SK-N-MC (cell line): ENCODE results near the gene TYK2.
"Not testable (repeated sequence)": the region's sequence is repeated elsewhere in the genome, so short reads cannot be mapped to it uniquely, and the experiment has no call there.

Experiments
- DNase-seq: peaks from one replicate; pipeline ENCODE4 v3.0.0-alpha.2; 2011; ENCODE audit warnings: low read depth, low spot score
- H3K27ac ChIP-seq: fragments of 200-600 bp; sonication (generic); 2 replicates; pipeline ENCODE4 v1.5.1; 2016; ENCODE audit warnings: mixed run types
- H3K36me3 ChIP-seq: fragments of 200-600 bp; sonication (generic); 2 replicates; pipeline ENCODE4 v1.6.1; 2017; ENCODE audit warnings: antibody characterized with exemption, low read length, mixed read lengths; ENCODE audit not compliant: insufficient read depth
- H3K4me3 ChIP-seq: fragments of 200-600 bp; sonication (generic); 2 replicates; pipeline ENCODE4 v1.5.1; 2016
- H3K9ac ChIP-seq: fragments of 200-600 bp; sonication (generic); 2 replicates; pipeline ENCODE4 v1.8.0; 2017; ENCODE audit warnings: mixed run types, mixed read lengths; ENCODE audit not compliant: insufficient read length
- H3K9me3 ChIP-seq: fragments of 200-600 bp; sonication (generic); 2 replicates; pipeline ENCODE4 v1.6.1; 2017; ENCODE audit warnings: low read depth, mild to moderate bottlenecking, antibody characterized with exemption, low read length, moderate library complexity, mixed read lengths
- EZH2 ChIP-seq: fragments of 200-600 bp; sonication (generic); IDR thresholded peaks from one replicate; pipeline ENCODE4 v1.6.1; 2017; ENCODE audit warnings: antibody characterized with exemption
- FOXP2 ChIP-seq: optimal IDR thresholded peaks from 2 replicates; pipeline ENCODE3; 2011; ENCODE audit warnings: mild to moderate bottlenecking, moderate library complexity; ENCODE audit not compliant: insufficient read depth; ENCODE audit errors: extremely low read length, control extremely low read depth
- POLR2AphosphoS5 ChIP-seq: IDR thresholded peaks from 2 replicates; pipeline ENCODE4 v1.6.1; 2012; ENCODE audit warnings: mild to moderate bottlenecking, low read depth, low read length, borderline replicate concordance

TYK2 gene

GRCh38 chr19:10353793-10354391 lies 26.5 kb downstream of the TYK2 start:
- Histone ChIP-seq H3K27ac (no peak overlapping the region), H3K4me3 (no peak overlapping the region), H3K36me3 (peaks cover 19% of the 10 kb centered on the region; the same call in 1 of the 2 replicates), H3K9me3 (no peaks in the 10 kb centered on the region), H3K9ac (no peak overlapping the region)
- no peak for DNase-seq
- TF ChIP-seq EZH2 (no peak), FOXP2 (no peak), POLR2AphosphoS5 (no peak)

- Histone ChIP-seq H3K9ac (no peak overlapping the region), H3K4me3 (no peak overlapping the region), H3K27ac (no peak overlapping the region), H3K9me3 (no peaks in the 10 kb centered on the region), H3K36me3 (peaks cover 19% of the 10 kb centered on the region; the same call in 1 of the 2 replicates)
- no peak for DNase-seq
- no peak for TF ChIP-seq POLR2AphosphoS5
- TF ChIP-seq EZH2 = no peak
- no peak for TF ChIP-seq FOXP2
These were observed 27.4 kb downstream of the TYK2 start for GRCh38 chr19:10352764-10353671.

GRCh38 chr19:10346509-10346908 lies 33.9 kb downstream of the TYK2 start:
- H3K9ac ChIP-seq = no peak overlapping the region

GRCh38 chr19:10344780-10345179 lies 35.6 kb downstream of the TYK2 start:
- H3K9me3 ChIP-seq = no peaks in the 10 kb centered on the region
- no peak overlapping the region for H3K4me3 ChIP-seq
- no peaks in the 10 kb centered on the region for H3K36me3 ChIP-seq
- TF ChIP-seq EZH2 (no peak), FOXP2 (no peak), POLR2AphosphoS5 (no peak)
- DNase-seq = no peak
- H3K27ac ChIP-seq = no peak overlapping the region
- no peak overlapping the region for H3K9ac ChIP-seq

More at GRCh38 chr19:10346509-10346908, 33.9 kb downstream of the TYK2 start:
- TF ChIP-seq EZH2 (no peak), POLR2AphosphoS5 (no peak), FOXP2 (no peak)
- Histone ChIP-seq H3K27ac (no peak overlapping the region), H3K9me3 (no peaks in the 10 kb centered on the region), H3K4me3 (no peak overlapping the region), H3K36me3 (no peaks in the 10 kb centered on the region)
- DNase-seq = no peak

GRCh38 chr19:10343495-10343894 lies 36.9 kb downstream of the TYK2 start:
- TF ChIP-seq EZH2 = no peak
- TF ChIP-seq POLR2AphosphoS5 = no peak
- TF ChIP-seq FOXP2 = no peak
- no peaks in the 10 kb centered on the region for H3K9me3 ChIP-seq
- no peaks in the 10 kb centered on the region for H3K36me3 ChIP-seq
- no peak overlapping the region for H3K9ac ChIP-seq
- no peak overlapping the region for H3K4me3 ChIP-seq
- H3K27ac ChIP-seq = no peak overlapping the region
- DNase-seq = no peak

- H3K9ac ChIP-seq = no peak overlapping the region
- no peak for TF ChIP-seq FOXP2
- no peak for TF ChIP-seq EZH2
- no peak for TF ChIP-seq POLR2AphosphoS5
These were observed 40.4 kb downstream of the TYK2 start for GRCh38 chr19:10339977-10340376.

GRCh38 chr19:10339380-10339960 lies 40.9 kb downstream of the TYK2 start, which contains the start of gene ICAM3:
Gene ICAM3, minus strand, starts transcription at chr19:10339624. Its CDS starts 10 bp downstream, at chr19:10339614.
- TF ChIP-seq FOXP2 (no peak), POLR2AphosphoS5 (no peak), EZH2 (no peak)
- H3K4me3 ChIP-seq = no peak within 1 kb of the TSS
- no peaks in the 10 kb centered on the region for H3K9me3 ChIP-seq
- H3K27ac ChIP-seq = no peak within 1 kb of the TSS
- no peaks in the 10 kb centered on the region for H3K36me3 ChIP-seq
- no peak for DNase-seq
- H3K9ac ChIP-seq = no peak within 1 kb of the TSS

More at GRCh38 chr19:10339977-10340376, 40.4 kb downstream of the TYK2 start:
- Histone ChIP-seq H3K9me3 (no peaks in the 10 kb centered on the region), H3K4me3 (no peak overlapping the region), H3K36me3 (no peaks in the 10 kb centered on the region), H3K27ac (no peak overlapping the region)
- DNase-seq = no peak

GRCh38 chr19:10338940-10339339 lies 41.4 kb downstream of the TYK2 start:
- H3K36me3 ChIP-seq = no peaks in the 10 kb centered on the region
- no peak for TF ChIP-seq FOXP2
- no peak for TF ChIP-seq POLR2AphosphoS5
- no peak for TF ChIP-seq EZH2
- no peak overlapping the region for H3K9ac ChIP-seq
- no peak overlapping the region for H3K4me3 ChIP-seq
- no peak overlapping the region for H3K27ac ChIP-seq
- H3K9me3 ChIP-seq = no peaks in the 10 kb centered on the region
- no peak for DNase-seq

GRCh38 chr19:10336725-10337124 lies 43.6 kb downstream of the TYK2 start:
- not testable (repeated sequence) for H3K9me3 ChIP-seq, H3K36me3 ChIP-seq, H3K9ac ChIP-seq, H3K27ac ChIP-seq, DNase-seq, H3K4me3 ChIP-seq
